Effector memory CD8-positive, alpha-beta T cell (primary cell): ENCODE data around the gene PRKCE.
A peak's percentile ranks its signal among the peaks of the same experiment; 100 is the strongest.

Experiments
- ATAC-seq: fragments of 150-1000 bp; cut with Tn5 transposase; replicated peaks from 2 replicates; pipeline ENCODE4 v1.10.0; 2021; ENCODE audit warnings: mild to moderate bottlenecking, moderate library complexity
- DNase-seq, 3 experiments: peaks; one replicate each; pipeline ENCODE4 v3.0.0; 2021
- H3K27ac Mint-ChIP-seq, 2 donors: one replicate each; pipeline ENCODE4 v1.8.0; 2022; ENCODE audit warnings: mild to moderate bottlenecking in 2 of 2, mixed read lengths in 2 of 2, moderate library complexity in 2 of 2
- H3K27me3 Mint-ChIP-seq, 2 donors: one replicate each; pipeline ENCODE4 v1.8.0; 2022; ENCODE audit warnings: mixed read lengths in 2 of 2
- H3K36me3 Mint-ChIP-seq: one replicate; pipeline ENCODE4 v1.8.0; 2022; ENCODE audit warnings: mild to moderate bottlenecking, moderate library complexity, mixed read lengths; ENCODE audit not compliant: insufficient read depth
- H3K4me1 Mint-ChIP-seq, 2 donors: one replicate each; pipeline ENCODE4 v1.8.0; 2022; ENCODE audit warnings: low read depth in 2 of 2, mixed read lengths in 2 of 2
- H3K4me3 Mint-ChIP-seq, 2 donors: one replicate each; pipeline ENCODE4 v1.8.0; 2022; ENCODE audit warnings: mild to moderate bottlenecking in 2 of 2, mixed read lengths in 2 of 2, moderate library complexity in 2 of 2
- H3K9me3 Mint-ChIP-seq, 2 donors: one replicate each; pipeline ENCODE4 v1.8.0; 2022; ENCODE audit warnings: mixed read lengths in 2 of 2

The PRKCE gene

GRCh38 chr2:45932278-45932975, 281.0 kb downstream of the PRKCE start:
- DNase-seq (no peak), ATAC-seq (no peak)

GRCh38 chr2:45935791-45936622, 284.5 kb downstream of the PRKCE start:
- no peaks in the 10 kb centered on the region for H3K4me1 Mint-ChIP-seq
- no peaks in the 10 kb centered on the region for H3K36me3 Mint-ChIP-seq
- H3K4me3 Mint-ChIP-seq: no peak overlapping the region
- no peak for DNase-seq
- H3K27me3 Mint-ChIP-seq: no peaks in the 10 kb centered on the region
- ATAC-seq: peak; percentile 40
- H3K9me3 Mint-ChIP-seq: no peaks in the 10 kb centered on the region
- no peak overlapping the region for H3K27ac Mint-ChIP-seq

More at GRCh38 chr2:45932278-45932975, 281.0 kb downstream of the PRKCE start:
- Mint-ChIP-seq H3K9me3 (peaks cover 0 to 1% of the 10 kb centered on the region in 2 donors), H3K27ac (no peak overlapping the region), H3K36me3 (no peaks in the 10 kb centered on the region), H3K27me3 (no peaks in the 10 kb centered on the region), H3K4me3 (no peak overlapping the region), H3K4me1 (no peaks in the 10 kb centered on the region)

- Mint-ChIP-seq H3K27ac (no peak overlapping the region), H3K9me3 (no peaks in the 10 kb centered on the region), H3K4me1 (peaks cover 0 to 4% of the 10 kb centered on the region in 2 donors), H3K27me3 (no peaks in the 10 kb centered on the region), H3K36me3 (no peaks in the 10 kb centered on the region), H3K4me3 (no peak overlapping the region)
- DNase-seq (no peak), ATAC-seq (no peak)
Measured at GRCh38 chr2:45936623-45936979, 285.1 kb downstream of the PRKCE start.

GRCh38 chr2:45937990-45938389, 286.5 kb downstream of the PRKCE start:
- H3K27me3 Mint-ChIP-seq: no peaks in the 10 kb centered on the region
- peaks cover 0 to 5% of the 10 kb centered on the region in 2 donors for H3K4me1 Mint-ChIP-seq
- no peak for DNase-seq
- H3K36me3 Mint-ChIP-seq: no peaks in the 10 kb centered on the region
- H3K27ac Mint-ChIP-seq: no peak overlapping the region
- no peak for ATAC-seq
- H3K4me3 Mint-ChIP-seq: no peak overlapping the region
- H3K9me3 Mint-ChIP-seq: no peaks in the 10 kb centered on the region

GRCh38 chr2:45938649-45939511, 287.4 kb downstream of the PRKCE start:
- H3K4me1 Mint-ChIP-seq: peaks cover 0 to 5% of the 10 kb centered on the region in 2 donors
- no peak for ATAC-seq
- H3K27me3 Mint-ChIP-seq: no peaks in the 10 kb centered on the region
- no peak for DNase-seq
- no peak overlapping the region for H3K27ac Mint-ChIP-seq
- H3K9me3 Mint-ChIP-seq: no peaks in the 10 kb centered on the region
- no peak overlapping the region for H3K4me3 Mint-ChIP-seq
- H3K36me3 Mint-ChIP-seq: no peaks in the 10 kb centered on the region

GRCh38 chr2:45941531-45942236, 290.2 kb downstream of the PRKCE start:
- peaks cover 0 to 5% of the 10 kb centered on the region in 2 donors for H3K4me1 Mint-ChIP-seq
- ATAC-seq (no peak), DNase-seq (no peak)
- no peaks in the 10 kb centered on the region for H3K36me3 Mint-ChIP-seq
- H3K27me3 Mint-ChIP-seq: no peaks in the 10 kb centered on the region
- H3K27ac Mint-ChIP-seq: no peak overlapping the region
- no peak overlapping the region for H3K4me3 Mint-ChIP-seq
- H3K9me3 Mint-ChIP-seq: no peaks in the 10 kb centered on the region

GRCh38 chr2:45942237-45942738, 290.8 kb downstream of the PRKCE start:
- Mint-ChIP-seq H3K9me3 (no peaks in the 10 kb centered on the region), H3K36me3 (no peaks in the 10 kb centered on the region), H3K27me3 (no peaks in the 10 kb centered on the region)

GRCh38 chr2:45943219-45944044, 292.0 kb downstream of the PRKCE start:
- no peak overlapping the region for H3K27ac Mint-ChIP-seq
- no peak overlapping the region for H3K4me3 Mint-ChIP-seq
- H3K4me1 Mint-ChIP-seq: peaks cover 0 to 5% of the 10 kb centered on the region in 2 donors
- no peaks in the 10 kb centered on the region for H3K36me3 Mint-ChIP-seq
- H3K27me3 Mint-ChIP-seq: no peaks in the 10 kb centered on the region
- no peak for ATAC-seq
- DNase-seq: no peak
- H3K9me3 Mint-ChIP-seq: no peaks in the 10 kb centered on the region

More at GRCh38 chr2:45942237-45942738, 290.8 kb downstream of the PRKCE start:
- Mint-ChIP-seq H3K27ac (no peak overlapping the region), H3K4me3 (no peak overlapping the region), H3K4me1 (peaks cover 0 to 5% of the 10 kb centered on the region in 2 donors)
- ATAC-seq (no peak), DNase-seq (no peak)

- Mint-ChIP-seq H3K27me3 (no peaks in the 10 kb centered on the region), H3K4me3 (no peak overlapping the region), H3K27ac (no peak overlapping the region), H3K4me1 (peaks cover 0 to 5% of the 10 kb centered on the region in 2 donors), H3K36me3 (no peaks in the 10 kb centered on the region), H3K9me3 (no peaks in the 10 kb centered on the region)
- ATAC-seq (no peak), DNase-seq (no peak)
Measured at GRCh38 chr2:45944074-45944473, 292.6 kb downstream of the PRKCE start.

GRCh38 chr2:45945302-45945717, 293.8 kb downstream of the PRKCE start:
- H3K36me3 Mint-ChIP-seq: no peaks in the 10 kb centered on the region
- H3K9me3 Mint-ChIP-seq: no peaks in the 10 kb centered on the region
- H3K4me3 Mint-ChIP-seq: no peak overlapping the region
- H3K27me3 Mint-ChIP-seq: no peaks in the 10 kb centered on the region
- H3K4me1 Mint-ChIP-seq: peaks cover 0 to 5% of the 10 kb centered on the region in 2 donors
- no peak for DNase-seq
- no peak for ATAC-seq
- no peak overlapping the region for H3K27ac Mint-ChIP-seq

GRCh38 chr2:45946023-45946422, 294.5 kb downstream of the PRKCE start:
- Mint-ChIP-seq H3K9me3 (no peaks in the 10 kb centered on the region), H3K27me3 (no peaks in the 10 kb centered on the region), H3K27ac (no peak overlapping the region), H3K4me3 (no peak overlapping the region), H3K36me3 (no peaks in the 10 kb centered on the region), H3K4me1 (peaks cover 1 to 5% of the 10 kb centered on the region in 2 donors)
- ATAC-seq: no peak
- DNase-seq: no peak

GRCh38 chr2:45950606-45951005, 299.1 kb downstream of the PRKCE start:
- Mint-ChIP-seq H3K27ac (no peak overlapping the region), H3K4me1 (peaks cover 4 to 10% of the 10 kb centered on the region in 2 donors), H3K27me3 (no peaks in the 10 kb centered on the region)

More at GRCh38 chr2:45950606-45951005, 299.1 kb downstream of the PRKCE start:
- Mint-ChIP-seq H3K36me3 (no peaks in the 10 kb centered on the region), H3K4me3 (no peak overlapping the region), H3K9me3 (no peaks in the 10 kb centered on the region)
- no peak for DNase-seq
- ATAC-seq: no peak
